NCI-H1417 (cell line): Measurements from ENCODE around the gene MMP12.

Source experiments
- DNase-seq, 3 experiments: peaks; one replicate each; lab custom pipeline; 2025; lab: John Stamatoyannopoulos, UW

The MMP12 gene

GRCh38 chr11:102850973-102851745, 23.6 kb downstream of the MMP12 start:
- DNase-seq = no peak

GRCh38 chr11:102849311-102849710, 25.5 kb downstream of the MMP12 start:
- DNase-seq = no peak

- DNase-seq = peak in 1 of 3 experiments; percentile 31
Observed at GRCh38 chr11:102846292-102846691, 28.5 kb downstream of the MMP12 start.

GRCh38 chr11:102843489-102843888, 31.3 kb downstream of the MMP12 start, which contains the start of gene MMP3:
Gene MMP3, minus strand, starts transcription at chr11:102843609. Its CDS starts 63 bp downstream, at chr11:102843546.
- no peak for DNase-seq

GRCh38 chr11:102842930-102843329, 31.9 kb downstream of the MMP12 start:
- no peak for DNase-seq

GRCh38 chr11:102840018-102840417, 34.8 kb downstream of the MMP12 start:
- DNase-seq = peak; percentile 14 to 91 (median 71)

- DNase-seq = no peak
Observed at GRCh38 chr11:102837646-102838045, 37.1 kb downstream of the MMP12 start.

GRCh38 chr11:102837156-102837555, 37.6 kb downstream of the MMP12 start:
- no peak for DNase-seq

- peak in 2 of 3 experiments; percentile 43 to 60 for DNase-seq
Observed at GRCh38 chr11:102836290-102836875, 38.4 kb downstream of the MMP12 start.

- no peak for DNase-seq
Observed at GRCh38 chr11:102833731-102834130, 41.1 kb downstream of the MMP12 start.

GRCh38 chr11:102832612-102833011, 42.2 kb downstream of the MMP12 start:
- no peak for DNase-seq

GRCh38 chr11:102831489-102832440, 43.0 kb downstream of the MMP12 start:
- DNase-seq = no peak

- no peak for DNase-seq
Observed at GRCh38 chr11:102831128-102831488, 43.7 kb downstream of the MMP12 start.

GRCh38 chr11:102830001-102830727, 44.6 kb downstream of the MMP12 start:
- no peak for DNase-seq

- DNase-seq = peak in 2 of 3 experiments; percentile 25 to 48
Observed at GRCh38 chr11:102829316-102830000, 45.3 kb downstream of the MMP12 start.

GRCh38 chr11:102824556-102824955, 50.2 kb downstream of the MMP12 start:
- DNase-seq = no peak

GRCh38 chr11:102819491-102819890, 55.3 kb downstream of the MMP12 start:
- DNase-seq = no peak

GRCh38 chr11:102813484-102813883, 61.3 kb downstream of the MMP12 start:
- no peak for DNase-seq
